ENCODE results near the gene GABRB1.

DNA sequence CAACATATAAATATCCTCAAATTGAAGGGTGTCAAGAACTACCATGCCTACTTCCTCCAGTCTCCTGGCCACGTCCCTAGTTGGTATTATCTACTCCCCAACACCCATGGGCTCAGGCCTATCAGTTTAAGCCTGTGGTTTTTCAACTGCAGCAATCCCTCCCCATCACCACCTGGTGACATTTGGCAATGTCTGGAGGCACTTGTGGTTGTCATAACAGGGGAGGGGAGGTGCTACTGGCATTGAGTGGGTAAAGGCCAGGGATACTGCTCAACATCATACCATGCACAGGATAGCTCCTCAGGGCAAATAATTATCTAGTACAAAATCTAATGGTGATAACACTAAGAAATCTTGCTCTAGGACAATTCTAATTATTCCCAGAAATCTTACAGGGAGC is 336.8 kb downstream of the GABRB1 start:
- TF ChIP-seq, protein P1, sequence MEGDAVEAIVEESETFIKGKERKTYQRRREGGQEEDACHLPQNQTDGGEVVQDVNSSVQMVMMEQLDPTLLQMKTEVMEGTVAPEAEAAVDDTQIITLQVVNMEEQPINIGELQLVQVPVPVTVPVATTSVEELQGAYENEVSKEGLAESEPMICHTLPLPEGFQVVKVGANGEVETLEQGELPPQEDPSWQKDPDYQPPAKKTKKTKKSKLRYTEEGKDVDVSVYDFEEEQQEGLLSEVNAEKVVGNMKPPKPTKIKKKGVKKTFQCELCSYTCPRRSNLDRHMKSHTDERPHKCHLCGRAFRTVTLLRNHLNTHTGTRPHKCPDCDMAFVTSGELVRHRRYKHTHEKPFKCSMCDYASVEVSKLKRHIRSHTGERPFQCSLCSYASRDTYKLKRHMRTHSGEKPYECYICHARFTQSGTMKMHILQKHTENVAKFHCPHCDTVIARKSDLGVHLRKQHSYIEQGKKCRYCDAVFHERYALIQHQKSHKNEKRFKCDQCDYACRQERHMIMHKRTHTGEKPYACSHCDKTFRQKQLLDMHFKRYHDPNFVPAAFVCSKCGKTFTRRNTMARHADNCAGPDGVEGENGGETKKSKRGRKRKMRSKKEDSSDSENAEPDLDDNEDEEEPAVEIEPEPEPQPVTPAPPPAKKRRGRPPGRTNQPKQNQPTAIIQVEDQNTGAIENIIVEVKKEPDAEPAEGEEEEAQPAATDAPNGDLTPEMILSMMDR (IDR thresholded peaks at IDR 0.05; ENCODE audit: low read length) = no peak
- TF ChIP-seq EZH2 (IDR thresholded peaks at IDR 0.05; ENCODE audit: borderline replicate concordance, low read length) = no peak
